NCI-H2227 (cell line): Measurements from ENCODE around the gene CDK17.

Experiments used
- DNase-seq: peaks from one replicate; lab custom pipeline; 2025; ENCODE audit not compliant: unreplicated experiment; lab: John Stamatoyannopoulos, UW

CDK17 gene

GRCh38 chr12:96271469-96272199, 128.6 kb downstream of the CDK17 start:
- DNase-seq, result no peak

- DNase-seq, result no peak
Measured at GRCh38 chr12:96266238-96266637, 134.0 kb downstream of the CDK17 start.

GRCh38 chr12:96265836-96266235, 134.4 kb downstream of the CDK17 start:
- DNase-seq, result no peak

- no peak for DNase-seq
Measured at GRCh38 chr12:96265400-96265799, 134.8 kb downstream of the CDK17 start.

DNA sequence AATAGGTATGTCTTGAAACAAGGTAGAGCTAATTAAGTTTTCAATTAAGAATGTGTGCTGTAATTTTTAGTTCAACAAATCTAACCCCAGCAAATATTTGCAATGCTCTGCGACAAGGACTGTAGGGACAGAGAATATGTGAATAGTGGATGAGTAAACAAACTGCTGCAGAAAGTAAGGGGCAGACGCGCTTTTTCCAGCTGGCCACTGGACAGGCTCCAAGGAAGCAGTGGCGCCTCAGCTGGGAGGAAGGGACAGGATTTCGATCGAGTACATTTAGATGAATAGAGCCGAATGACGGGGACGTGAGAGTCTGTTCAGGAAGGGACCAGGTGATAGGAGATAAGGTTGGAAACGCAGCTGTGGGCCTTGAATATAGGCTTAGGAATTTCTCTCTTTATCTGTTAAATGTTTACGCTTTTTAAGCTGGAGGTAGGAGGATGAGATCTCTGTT, 136.8 kb downstream of the CDK17 start:
- no peak for DNase-seq

GRCh38 chr12:96261557-96261956, 138.7 kb downstream of the CDK17 start:
- no peak for DNase-seq

GRCh38 chr12:96260644-96261043, 139.6 kb downstream of the CDK17 start:
- DNase-seq, result no peak

GRCh38 chr12:96260231-96260630, 140.0 kb downstream of the CDK17 start:
- DNase-seq, result no peak

- peak; percentile 41 for DNase-seq
Measured at GRCh38 chr12:96258104-96258961, 141.9 kb downstream of the CDK17 start.

DNA sequence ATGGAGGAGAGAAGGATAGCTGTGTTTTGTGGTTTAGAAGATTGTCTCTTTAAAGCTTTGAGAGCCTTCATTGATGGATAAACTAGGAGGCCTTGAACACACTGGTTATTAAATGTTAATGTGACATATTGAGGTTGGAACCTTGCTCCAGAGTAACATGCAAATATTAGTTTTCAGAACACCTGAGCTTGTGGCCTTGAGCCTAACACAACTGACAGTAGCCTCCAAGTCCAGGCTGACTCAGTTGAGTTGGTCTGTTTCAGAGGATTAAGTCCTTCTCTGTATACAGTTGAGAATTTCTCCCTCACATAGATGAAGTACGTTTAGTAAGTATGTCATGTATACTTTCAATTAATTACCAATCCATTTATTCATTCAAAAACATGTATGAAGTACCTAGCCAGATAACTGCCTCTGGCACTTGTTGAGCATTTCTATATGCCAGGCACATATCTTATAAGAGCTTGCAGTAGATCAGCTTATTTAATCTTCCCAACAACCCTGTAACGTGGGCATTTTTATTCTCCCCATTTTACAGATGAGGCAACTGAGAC, 142.6 kb downstream of the CDK17 start:
- DNase-seq, result no peak

GRCh38 chr12:96256672-96257361, 143.4 kb downstream of the CDK17 start:
- no peak for DNase-seq

DNA sequence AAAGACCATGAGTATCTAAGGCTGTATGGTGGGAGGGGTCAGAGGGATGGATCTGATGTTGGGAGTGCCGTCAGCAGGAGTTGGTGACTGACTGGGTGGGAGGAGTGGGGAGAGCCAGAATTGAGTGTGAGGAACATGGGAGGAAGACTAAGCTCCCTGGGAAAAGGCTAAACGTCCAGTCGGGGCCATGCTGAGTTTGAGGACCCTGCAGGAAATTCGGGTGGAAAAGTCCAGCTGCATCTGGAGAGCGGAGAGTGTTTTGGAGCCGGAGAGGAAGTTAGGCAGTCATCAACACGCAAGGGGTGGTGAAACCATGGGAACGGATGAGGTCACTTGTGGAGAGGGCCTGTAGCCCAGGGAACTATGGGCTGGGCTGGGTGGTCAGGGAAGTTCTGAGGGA, 145.2 kb downstream of the CDK17 start:
- no peak for DNase-seq

DNA sequence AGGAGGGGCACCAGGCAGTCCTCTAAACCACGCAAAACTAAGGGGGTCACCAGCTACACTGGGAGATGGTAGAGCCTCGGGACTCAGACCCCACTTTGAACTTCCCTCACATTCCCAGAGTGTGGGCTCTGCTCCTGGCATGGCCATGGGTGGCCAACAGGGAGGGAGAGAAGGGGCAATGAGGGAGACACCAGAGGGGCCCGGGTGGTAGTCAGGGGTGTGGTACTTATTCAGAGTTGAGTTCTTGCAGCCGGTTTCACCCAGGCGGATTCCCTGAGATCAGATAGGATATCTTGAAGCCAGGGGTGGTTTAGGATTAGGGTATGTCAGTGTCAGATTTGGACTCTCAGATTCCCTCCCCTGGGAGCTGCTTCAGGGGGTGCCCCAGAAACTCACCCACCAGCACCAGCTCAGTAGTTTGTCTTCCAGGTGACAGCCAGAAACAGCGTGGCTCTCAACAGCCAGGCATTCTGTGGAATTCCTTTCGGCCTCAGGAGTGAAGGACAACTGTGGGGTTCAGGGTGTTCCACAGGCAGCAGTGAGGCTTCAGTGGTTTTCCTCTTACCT, 150.0 kb downstream of the CDK17 start:
- DNase-seq, result no peak

DNA sequence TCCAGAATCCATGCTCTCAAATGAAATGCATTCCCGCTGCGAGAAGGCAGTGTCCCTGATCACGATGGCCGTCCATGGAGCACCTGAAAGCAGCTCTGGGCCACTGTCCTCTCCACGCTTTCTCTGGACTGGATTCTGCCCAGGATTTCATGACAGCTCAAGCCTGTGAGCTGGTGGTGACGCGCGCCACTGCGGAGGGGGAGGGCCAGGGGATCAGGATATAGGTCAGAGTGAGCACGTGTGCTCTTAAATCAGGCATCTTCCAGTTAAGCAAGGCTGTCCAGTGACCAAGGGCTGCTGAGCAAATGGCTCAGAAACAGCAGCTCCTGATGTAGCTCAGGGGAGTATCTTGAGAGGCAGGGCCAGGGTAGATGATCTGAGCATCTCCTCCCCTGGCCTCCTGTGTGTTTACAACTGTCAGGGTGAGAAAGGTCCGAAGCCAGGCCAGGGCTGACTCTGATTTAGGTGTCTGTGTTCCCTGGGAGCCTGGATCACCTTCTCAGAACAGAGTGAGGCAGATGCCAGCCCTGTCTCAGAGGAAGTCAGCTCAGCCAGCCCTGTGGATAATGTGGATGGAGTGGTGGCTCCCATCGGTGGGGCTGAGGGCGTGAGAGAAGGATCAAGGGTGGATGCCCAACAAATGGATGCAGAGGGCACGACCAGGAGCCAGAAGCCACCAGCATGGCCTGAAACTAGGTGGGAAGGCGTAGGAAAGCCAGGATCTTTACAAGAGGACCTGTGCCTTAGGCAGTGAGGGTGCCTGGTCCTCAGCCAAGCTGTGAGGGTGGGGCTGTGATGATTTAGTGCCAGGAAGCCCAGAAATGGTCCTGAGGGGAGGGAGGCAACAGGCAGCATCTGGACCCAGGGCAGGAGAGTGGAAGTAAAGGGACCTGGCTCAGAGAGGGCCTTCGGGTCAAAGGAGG, 150.8 kb downstream of the CDK17 start:
- DNase-seq, result peak; percentile 43

- peak; percentile 10 for DNase-seq
Measured at GRCh38 chr12:96248136-96248931, 151.9 kb downstream of the CDK17 start.

- DNase-seq, result no peak
Measured at GRCh38 chr12:96247563-96247962, 152.7 kb downstream of the CDK17 start.

GRCh38 chr12:96246926-96247505, 153.2 kb downstream of the CDK17 start:
- DNase-seq, result no peak

- DNase-seq, result no peak
Measured at GRCh38 chr12:96244826-96245225, 155.4 kb downstream of the CDK17 start.

DNA sequence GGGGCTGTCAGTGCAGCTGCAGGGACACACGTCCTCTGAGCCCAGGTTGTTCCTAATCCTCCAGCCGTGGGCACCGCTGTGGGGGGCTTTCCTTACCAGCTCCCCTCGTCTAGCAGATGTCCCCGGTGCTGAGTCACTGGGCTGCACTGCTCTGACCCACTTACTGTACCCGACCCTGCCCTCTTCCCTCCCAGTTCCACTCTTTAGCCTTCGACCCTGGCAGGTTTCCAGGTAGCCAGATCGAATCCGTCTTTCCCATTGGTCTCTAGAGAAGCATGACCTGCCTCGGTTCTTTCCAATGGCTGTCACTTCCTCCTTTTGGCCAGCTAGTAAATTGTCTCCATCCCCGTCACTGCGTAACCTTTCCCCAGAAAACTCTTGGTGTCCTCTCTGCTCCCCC, 157.6 kb downstream of the CDK17 start:
- DNase-seq, result no peak
